Measurements from ENCODE around the gene GABRD.
A peak's percentile ranks its signal among the peaks of the same experiment; 100 is the strongest.

Gene GABRD

GRCh38 chr1:2024451-2024850, 5.3 kb downstream of the GABRD start:
- no peak for DNase-seq
- H3K9me3 ChIP-seq (ENCODE audit: control extremely low read depth in 1 of 5, control insufficient read depth in 4 of 5, insufficient read depth in 2 of 5, low read depth in 1 of 5, low read length in 4 of 5): no peaks in the 10 kb centered on the region
- 92% methylated on average over 7 of the region's 10 CpGs for WGBS (ENCODE audit: insufficient coverage)

DNA sequence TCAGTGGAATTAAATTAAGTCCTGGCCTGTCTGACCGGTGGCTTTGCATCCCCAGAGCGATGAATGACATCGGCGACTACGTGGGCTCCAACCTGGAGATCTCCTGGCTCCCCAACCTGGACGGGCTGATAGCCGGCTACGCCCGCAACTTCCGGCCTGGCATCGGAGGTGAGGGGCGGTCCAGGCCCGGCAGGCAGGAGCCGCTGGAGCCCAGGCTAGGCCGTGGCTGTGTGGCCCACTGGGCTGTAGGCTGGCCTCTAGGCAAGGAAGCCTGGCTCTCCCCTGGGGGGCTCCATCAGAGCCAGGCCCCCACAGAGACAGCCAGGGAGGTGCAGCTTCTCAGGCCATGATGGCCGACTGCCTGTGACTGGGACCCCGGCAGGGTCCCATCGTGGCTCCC, 5.7 kb downstream of the GABRD start:
- 91% methylated on average over 18 of the region's 18 CpGs for WGBS (ENCODE audit: insufficient coverage)
- H3K4me1 ChIP-seq (ENCODE audit: control extremely low read depth in 1 of 4, control insufficient read depth in 4 of 4, insufficient read depth in 4 of 4, low read length in 3 of 4): peaks cover 0 to 17% (median 11%) of the 10 kb centered on the region in 4 experiments
- ChIA-PET CTCF (interaction anchor here (1.1 kb wide), 1 partner anchor 21 kb away, joined by 3 read pairs; no protein-coding TSS in a partner anchor), POLR2A (no interaction called here)
- peaks cover 4 to 33% (median 13%) of the 10 kb centered on the region in 5 experiments for H3K27me3 ChIP-seq (replicated peaks in 2 of 5; ENCODE audit: control insufficient read depth in 4 of 5, insufficient read depth in 5 of 5, low read length in 4 of 5)
- no peaks in the 10 kb centered on the region for H3K9me3 ChIP-seq (ENCODE audit: control extremely low read depth in 1 of 5, control insufficient read depth in 4 of 5, insufficient read depth in 2 of 5, low read depth in 1 of 5, low read length in 4 of 5)
- no peak for DNase-seq
- no peaks in the 10 kb centered on the region for H3K36me3 ChIP-seq (ENCODE audit: control insufficient read depth in 4 of 4, insufficient read depth in 4 of 4, low read length in 3 of 4)
- no peak overlapping the region for H3K4me3 ChIP-seq (ENCODE audit: control insufficient read depth in 1 of 7, extremely low read depth in 1 of 7, insufficient read depth in 4 of 7, low read depth in 2 of 7, low read length in 6 of 7)
- no peak overlapping the region for H3K27ac ChIP-seq (ENCODE audit: insufficient read depth in 1 of 2, low read depth in 1 of 2, low read length in 2 of 2, poor library complexity in 1 of 2, severe bottlenecking in 2 of 2)

More at GRCh38 chr1:2024451-2024850, 5.3 kb downstream of the GABRD start:
- Histone ChIP-seq H3K27me3 (replicated peaks in 2 of 5; ENCODE audit: control insufficient read depth in 4 of 5, insufficient read depth in 5 of 5, low read length in 4 of 5) (peaks cover 4 to 38% (median 14%) of the 10 kb centered on the region in 5 experiments), H3K27ac (ENCODE audit: insufficient read depth in 1 of 2, low read depth in 1 of 2, low read length in 2 of 2, poor library complexity in 1 of 2, severe bottlenecking in 2 of 2) (no peak overlapping the region), H3K4me3 (ENCODE audit: control insufficient read depth in 1 of 7, extremely low read depth in 1 of 7, insufficient read depth in 4 of 7, low read depth in 2 of 7, low read length in 6 of 7) (no peak overlapping the region), H3K4me1 (ENCODE audit: control extremely low read depth in 1 of 4, control insufficient read depth in 4 of 4, insufficient read depth in 4 of 4, low read length in 3 of 4) (peaks cover 0 to 21% (median 13%) of the 10 kb centered on the region in 4 experiments), H3K36me3 (ENCODE audit: control insufficient read depth in 4 of 4, insufficient read depth in 4 of 4, low read length in 3 of 4) (no peaks in the 10 kb centered on the region)
- CTCF ChIA-PET: no interaction called here
- POLR2A ChIA-PET: no interaction called here

DNA sequence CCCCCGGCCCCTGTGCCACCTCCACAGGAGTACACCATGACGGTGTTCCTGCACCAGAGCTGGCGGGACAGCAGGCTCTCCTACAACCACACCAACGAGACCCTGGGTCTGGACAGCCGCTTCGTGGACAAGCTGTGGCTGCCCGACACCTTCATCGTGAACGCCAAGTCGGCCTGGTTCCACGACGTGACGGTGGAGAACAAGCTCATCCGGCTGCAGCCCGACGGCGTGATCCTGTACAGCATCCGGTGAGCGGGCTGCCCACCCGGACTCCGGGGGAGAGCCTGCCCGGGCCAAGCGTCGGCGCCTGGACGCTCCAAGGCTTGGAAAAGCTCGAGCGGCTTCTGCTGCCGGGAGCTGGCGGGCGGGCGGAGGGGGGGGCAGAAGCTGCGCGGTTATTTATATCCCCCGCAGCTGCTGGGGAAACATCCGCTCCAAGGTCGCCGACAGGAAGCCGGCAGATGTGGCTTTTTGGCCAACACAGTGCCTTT, 6.4 kb downstream of the GABRD start:
- Histone ChIP-seq H3K4me1 (ENCODE audit: control extremely low read depth in 1 of 4, control insufficient read depth in 4 of 4, insufficient read depth in 4 of 4, low read length in 3 of 4) (peaks cover 0 to 17% (median 11%) of the 10 kb centered on the region in 4 experiments), H3K27ac (ENCODE audit: insufficient read depth in 1 of 2, low read depth in 1 of 2, low read length in 2 of 2, poor library complexity in 1 of 2, severe bottlenecking in 2 of 2) (no peak overlapping the region), H3K4me3 (ENCODE audit: control insufficient read depth in 1 of 7, extremely low read depth in 1 of 7, insufficient read depth in 4 of 7, low read depth in 2 of 7, low read length in 6 of 7) (peak overlapping the region in 2 of 7 experiments; percentile 33 to 45), H3K9me3 (ENCODE audit: control extremely low read depth in 1 of 5, control insufficient read depth in 4 of 5, insufficient read depth in 2 of 5, low read depth in 1 of 5, low read length in 4 of 5) (no peaks in the 10 kb centered on the region), H3K36me3 (ENCODE audit: control insufficient read depth in 4 of 4, insufficient read depth in 4 of 4, low read length in 3 of 4) (no peaks in the 10 kb centered on the region), H3K27me3 (replicated peaks in 2 of 5; ENCODE audit: control insufficient read depth in 4 of 5, insufficient read depth in 5 of 5, low read length in 4 of 5) (peaks cover 2 to 27% (median 6%) of the 10 kb centered on the region in 5 experiments)
- 68% methylated on average over 28 of the region's 39 CpGs for WGBS (ENCODE audit: insufficient coverage)
- DNase-seq: peak in 2 of 3 donors; percentile 59 to 75
- ChIA-PET POLR2A (no interaction called here), CTCF (interaction anchor here (0.9 to 1.7 kb wide), 3 partner anchors 9 to 21 kb away, joined by 3 read pairs; no protein-coding TSS in a partner anchor)

DNA sequence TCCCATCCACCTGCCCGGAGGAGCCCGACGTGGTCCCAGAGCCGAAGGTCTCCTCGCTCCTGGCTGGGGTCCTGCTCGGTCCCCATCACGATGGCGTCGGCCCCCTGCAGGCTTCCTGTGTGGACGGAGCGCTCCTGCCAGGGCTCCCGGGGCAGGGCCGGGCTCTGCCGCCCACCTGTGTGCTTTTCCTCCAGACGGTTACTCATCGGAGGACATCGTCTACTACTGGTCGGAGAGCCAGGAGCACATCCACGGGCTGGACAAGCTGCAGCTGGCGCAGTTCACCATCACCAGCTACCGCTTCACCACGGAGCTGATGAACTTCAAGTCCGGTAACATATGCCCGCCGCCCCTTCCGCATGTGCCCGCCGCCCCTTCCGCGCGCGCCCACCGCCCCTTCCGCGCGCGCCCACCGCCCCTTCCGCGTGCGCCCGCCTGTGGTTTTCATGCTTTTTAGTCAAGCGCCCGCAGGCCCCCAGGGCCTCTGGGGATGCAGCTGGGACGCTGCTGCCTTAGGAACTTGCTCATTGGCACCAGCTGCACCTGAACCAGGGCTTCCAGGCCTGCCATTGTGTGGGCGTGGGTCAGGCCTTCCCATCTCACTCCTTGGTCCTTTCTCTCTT, 8.9 kb downstream of the GABRD start:
- Histone ChIP-seq H3K27me3 (replicated peaks in 2 of 5; ENCODE audit: control insufficient read depth in 4 of 5, insufficient read depth in 5 of 5, low read length in 4 of 5) (peaks cover 0 to 3% (median 2%) of the 10 kb centered on the region in 5 experiments), H3K27ac (ENCODE audit: insufficient read depth in 1 of 2, low read depth in 1 of 2, low read length in 2 of 2, poor library complexity in 1 of 2, severe bottlenecking in 2 of 2) (no peak overlapping the region), H3K9me3 (ENCODE audit: control extremely low read depth in 1 of 5, control insufficient read depth in 4 of 5, insufficient read depth in 2 of 5, low read depth in 1 of 5, low read length in 4 of 5) (no peaks in the 10 kb centered on the region), H3K36me3 (ENCODE audit: control insufficient read depth in 4 of 4, insufficient read depth in 4 of 4, low read length in 3 of 4) (no peaks in the 10 kb centered on the region), H3K4me3 (ENCODE audit: control insufficient read depth in 1 of 7, extremely low read depth in 1 of 7, insufficient read depth in 4 of 7, low read depth in 2 of 7, low read length in 6 of 7) (no peak overlapping the region), H3K4me1 (ENCODE audit: control extremely low read depth in 1 of 4, control insufficient read depth in 4 of 4, insufficient read depth in 4 of 4, low read length in 3 of 4) (peaks cover 0 to 17% (median 11%) of the 10 kb centered on the region in 4 experiments)
- CTCF ChIA-PET: interaction anchor here (1.4 kb wide), 1 partner anchor 19 kb away, joined by 3 read pairs; no protein-coding TSS in a partner anchor
- WGBS (ENCODE audit: insufficient coverage): 92% methylated on average over 45 of the region's 46 CpGs
- POLR2A ChIA-PET: no interaction called here
- no peak for DNase-seq

GRCh38 chr1:2028870-2029560, 9.9 kb downstream of the GABRD start:
- H3K4me1 ChIP-seq (ENCODE audit: control extremely low read depth in 1 of 4, control insufficient read depth in 4 of 4, insufficient read depth in 4 of 4, low read length in 3 of 4): peaks cover 0 to 17% (median 11%) of the 10 kb centered on the region in 4 experiments
- CTCF ChIA-PET: interaction anchor here (1.4 kb wide), 1 partner anchor 20 kb away, joined by 3 read pairs; no protein-coding TSS in a partner anchor
- DNase-seq: no peak
- POLR2A ChIA-PET: no interaction called here
- no peak overlapping the region for H3K27ac ChIP-seq (ENCODE audit: insufficient read depth in 1 of 2, low read depth in 1 of 2, low read length in 2 of 2, poor library complexity in 1 of 2, severe bottlenecking in 2 of 2)
- H3K9me3 ChIP-seq (ENCODE audit: control extremely low read depth in 1 of 5, control insufficient read depth in 4 of 5, insufficient read depth in 2 of 5, low read depth in 1 of 5, low read length in 4 of 5): no peaks in the 10 kb centered on the region
- H3K4me3 ChIP-seq (ENCODE audit: control insufficient read depth in 1 of 7, extremely low read depth in 1 of 7, insufficient read depth in 4 of 7, low read depth in 2 of 7, low read length in 6 of 7): no peak overlapping the region
- 95% methylated on average over 20 of the region's 26 CpGs for WGBS (ENCODE audit: insufficient coverage)
- no peaks in the 10 kb centered on the region for H3K36me3 ChIP-seq (ENCODE audit: control insufficient read depth in 4 of 4, insufficient read depth in 4 of 4, low read length in 3 of 4)
- H3K27me3 ChIP-seq (replicated peaks in 2 of 5; ENCODE audit: control insufficient read depth in 4 of 5, insufficient read depth in 5 of 5, low read length in 4 of 5): peaks cover 0 to 2% (median 0%) of the 10 kb centered on the region in 5 experiments

GRCh38 chr1:2029561-2029960, 10.4 kb downstream of the GABRD start:
- H3K4me3 ChIP-seq (ENCODE audit: control insufficient read depth in 1 of 7, extremely low read depth in 1 of 7, insufficient read depth in 4 of 7, low read depth in 2 of 7, low read length in 6 of 7): no peak overlapping the region
- H3K9me3 ChIP-seq (ENCODE audit: control extremely low read depth in 1 of 5, control insufficient read depth in 4 of 5, insufficient read depth in 2 of 5, low read depth in 1 of 5, low read length in 4 of 5): no peaks in the 10 kb centered on the region
- DNase-seq: no peak
- peaks cover 0 to 2% (median 0%) of the 10 kb centered on the region in 5 experiments for H3K27me3 ChIP-seq (replicated peaks in 2 of 5; ENCODE audit: control insufficient read depth in 4 of 5, insufficient read depth in 5 of 5, low read length in 4 of 5)
- CTCF ChIA-PET: interaction anchor here (1.4 kb wide), 1 partner anchor 21 kb away, joined by 3 read pairs; no protein-coding TSS in a partner anchor
- peaks cover 0 to 16% (median 11%) of the 10 kb centered on the region in 4 experiments for H3K4me1 ChIP-seq (ENCODE audit: control extremely low read depth in 1 of 4, control insufficient read depth in 4 of 4, insufficient read depth in 4 of 4, low read length in 3 of 4)
- POLR2A ChIA-PET: no interaction called here
- H3K27ac ChIP-seq (ENCODE audit: insufficient read depth in 1 of 2, low read depth in 1 of 2, low read length in 2 of 2, poor library complexity in 1 of 2, severe bottlenecking in 2 of 2): no peak overlapping the region
- 98% methylated on average over 13 of the region's 15 CpGs for WGBS (ENCODE audit: insufficient coverage)
- no peaks in the 10 kb centered on the region for H3K36me3 ChIP-seq (ENCODE audit: control insufficient read depth in 4 of 4, insufficient read depth in 4 of 4, low read length in 3 of 4)
